HFFc6 (cell line): ENCODE data around the gene PRKAR1B. TPM values are rescaled to one million over a fixed set of nuclear protein-coding genes. Genes with fewer than 3 reads are reported as not detected.

Experiments
- DNase-seq: peaks from one replicate; pipeline ENCODE4 v3.0.0-alpha.2; 2018
- H3K27ac Mint-ChIP-seq: 2 replicates; pipeline ENCODE4 v1.8.0; 2020; ENCODE audit warnings: mild to moderate bottlenecking, mixed read lengths
- H3K27me3 Mint-ChIP-seq: 2 replicates; pipeline ENCODE4 v1.8.0; 2021; ENCODE audit warnings: mild to moderate bottlenecking, moderate library complexity, mixed read lengths; ENCODE audit not compliant: insufficient read depth
- H3K36me3 Mint-ChIP-seq: 2 replicates; pipeline ENCODE4 v1.8.0; 2021; ENCODE audit warnings: low read depth, mixed read lengths
- H3K4me1 Mint-ChIP-seq: 2 replicates; pipeline ENCODE4 v1.8.0; 2020; ENCODE audit warnings: low read depth, mixed read lengths
- H3K4me3 Mint-ChIP-seq: 2 replicates; pipeline ENCODE4 v1.8.0; 2020; ENCODE audit warnings: mild to moderate bottlenecking, moderate library complexity, mixed read lengths
- H3K9me3 Mint-ChIP-seq: 2 replicates; pipeline ENCODE4 v1.8.0; 2020; ENCODE audit warnings: mild to moderate bottlenecking, mixed read lengths
- total RNA-seq, 6 experiments: library from RNA; stranded (reverse); fragmentation: NEBNext Ultra II Directional; extraction: Animal tissue kit (Norgen Biotek cat#: 25700); gene quantifications; 2 replicates in 1 of 6; 3 replicates in 5 of 6; pipeline ENCODE4 v1.2.3, GENCODE V29; 2021
- TF ChIP-seq, protein P1 (sequence below): fragments of 200-600 bp; sonication (generic); IDR thresholded peaks from 2 replicates; pipeline ENCODE4 v1.5.0; 2021; ENCODE audit warnings: antibody characterized with exemption, mild to moderate bottlenecking

PRKAR1B gene
- total RNA-seq, 6 experiments from 2014 or later = 15.5 to 22.7 (median 17.1) TPM

DNA sequence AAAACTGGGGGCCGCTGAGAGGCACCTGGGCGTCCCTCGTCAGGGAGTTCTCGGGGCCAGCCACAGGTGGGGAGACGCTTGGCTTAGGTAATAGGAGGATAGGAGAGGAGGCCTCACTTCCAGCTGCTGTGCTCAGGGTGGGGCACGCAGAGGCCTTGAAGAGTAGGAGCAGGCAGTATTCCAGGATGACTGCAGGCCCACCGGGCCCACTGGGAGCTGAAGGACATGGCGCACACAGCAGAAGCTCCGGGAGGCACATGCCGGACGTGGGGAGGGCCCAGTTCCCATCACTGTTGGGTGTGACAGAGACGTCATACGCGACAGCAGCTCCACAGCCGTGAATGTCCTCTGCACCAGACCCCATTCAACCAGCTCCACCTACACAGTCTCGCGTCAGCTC, 185.4 kb downstream of the PRKAR1B start:
- Mint-ChIP-seq H3K36me3 (no peaks in the 10 kb centered on the region), H3K4me3 (no peak overlapping the region), H3K9me3 (no peaks in the 10 kb centered on the region), H3K27me3 (no peaks in the 10 kb centered on the region; the same call in 1 of the 2 replicates), H3K4me1 (peaks cover 33% of the 10 kb centered on the region), H3K27ac (peak overlapping the region; percentile 24; the same call in 1 of the 2 replicates)
- TF ChIP-seq, protein P1, sequence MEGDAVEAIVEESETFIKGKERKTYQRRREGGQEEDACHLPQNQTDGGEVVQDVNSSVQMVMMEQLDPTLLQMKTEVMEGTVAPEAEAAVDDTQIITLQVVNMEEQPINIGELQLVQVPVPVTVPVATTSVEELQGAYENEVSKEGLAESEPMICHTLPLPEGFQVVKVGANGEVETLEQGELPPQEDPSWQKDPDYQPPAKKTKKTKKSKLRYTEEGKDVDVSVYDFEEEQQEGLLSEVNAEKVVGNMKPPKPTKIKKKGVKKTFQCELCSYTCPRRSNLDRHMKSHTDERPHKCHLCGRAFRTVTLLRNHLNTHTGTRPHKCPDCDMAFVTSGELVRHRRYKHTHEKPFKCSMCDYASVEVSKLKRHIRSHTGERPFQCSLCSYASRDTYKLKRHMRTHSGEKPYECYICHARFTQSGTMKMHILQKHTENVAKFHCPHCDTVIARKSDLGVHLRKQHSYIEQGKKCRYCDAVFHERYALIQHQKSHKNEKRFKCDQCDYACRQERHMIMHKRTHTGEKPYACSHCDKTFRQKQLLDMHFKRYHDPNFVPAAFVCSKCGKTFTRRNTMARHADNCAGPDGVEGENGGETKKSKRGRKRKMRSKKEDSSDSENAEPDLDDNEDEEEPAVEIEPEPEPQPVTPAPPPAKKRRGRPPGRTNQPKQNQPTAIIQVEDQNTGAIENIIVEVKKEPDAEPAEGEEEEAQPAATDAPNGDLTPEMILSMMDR = no peak
- no peak for DNase-seq

DNA sequence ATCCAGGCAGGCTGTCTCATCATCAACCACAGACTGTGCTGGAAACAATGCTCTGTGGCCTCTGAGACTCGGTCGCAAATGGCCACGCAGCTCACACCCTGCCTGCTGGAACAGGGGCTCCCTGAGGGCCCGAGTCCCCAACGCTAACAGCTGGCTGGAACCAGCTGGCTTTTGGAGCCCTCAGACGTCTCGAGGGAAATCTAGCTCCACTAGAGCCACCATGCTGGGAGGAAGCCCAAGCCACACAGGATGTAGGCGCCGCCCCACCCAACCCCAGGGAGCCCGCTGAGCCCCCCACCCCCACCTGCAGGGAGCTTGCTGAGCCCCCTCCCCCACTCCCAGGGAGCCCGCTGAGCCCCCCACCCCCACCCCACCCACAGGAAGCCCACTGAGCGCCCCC, 186.1 kb downstream of the PRKAR1B start:
- 0 out of 2 replicates have a peak overlapping the region, but pooled peaks have one; percentile 16 for H3K27ac Mint-ChIP-seq
- DNase-seq = no peak
- TF ChIP-seq, protein P1 = no peak
- H3K4me1 Mint-ChIP-seq = peaks cover 31% of the 10 kb centered on the region
- H3K27me3 Mint-ChIP-seq = no peaks in the 10 kb centered on the region; the same call in 1 of the 2 replicates
- H3K9me3 Mint-ChIP-seq = no peaks in the 10 kb centered on the region
- no peaks in the 10 kb centered on the region for H3K36me3 Mint-ChIP-seq
- H3K4me3 Mint-ChIP-seq = no peak overlapping the region

DNA sequence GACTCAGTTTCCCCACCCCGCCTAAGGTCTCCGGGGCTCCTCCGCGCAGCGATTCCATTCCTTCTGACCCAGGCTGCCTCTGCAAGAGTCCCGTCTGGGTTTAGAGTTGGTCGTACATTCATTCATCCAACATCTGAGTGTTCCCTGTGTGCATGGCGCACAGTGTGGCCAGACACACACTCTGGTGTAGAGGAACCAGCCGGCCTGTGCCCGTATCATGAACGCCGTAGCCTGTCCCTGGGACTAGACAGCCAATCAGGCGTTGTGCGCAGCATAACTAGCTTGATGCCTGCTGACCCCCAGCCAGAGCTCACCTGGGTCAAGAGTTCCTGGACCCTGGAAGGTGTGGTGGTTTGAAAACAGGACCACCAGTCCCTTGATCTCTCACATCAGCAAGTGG, 186.5 kb downstream of the PRKAR1B start:
- peak overlapping the region; percentile 16; the same call in 1 of the 2 replicates for H3K27ac Mint-ChIP-seq
- TF ChIP-seq, protein P1 = no peak
- H3K27me3 Mint-ChIP-seq = no peaks in the 10 kb centered on the region; the same call in 1 of the 2 replicates
- DNase-seq = no peak
- H3K4me1 Mint-ChIP-seq = peaks cover 31% of the 10 kb centered on the region
- no peak overlapping the region for H3K4me3 Mint-ChIP-seq
- H3K36me3 Mint-ChIP-seq = no peaks in the 10 kb centered on the region
- no peaks in the 10 kb centered on the region for H3K9me3 Mint-ChIP-seq

DNA sequence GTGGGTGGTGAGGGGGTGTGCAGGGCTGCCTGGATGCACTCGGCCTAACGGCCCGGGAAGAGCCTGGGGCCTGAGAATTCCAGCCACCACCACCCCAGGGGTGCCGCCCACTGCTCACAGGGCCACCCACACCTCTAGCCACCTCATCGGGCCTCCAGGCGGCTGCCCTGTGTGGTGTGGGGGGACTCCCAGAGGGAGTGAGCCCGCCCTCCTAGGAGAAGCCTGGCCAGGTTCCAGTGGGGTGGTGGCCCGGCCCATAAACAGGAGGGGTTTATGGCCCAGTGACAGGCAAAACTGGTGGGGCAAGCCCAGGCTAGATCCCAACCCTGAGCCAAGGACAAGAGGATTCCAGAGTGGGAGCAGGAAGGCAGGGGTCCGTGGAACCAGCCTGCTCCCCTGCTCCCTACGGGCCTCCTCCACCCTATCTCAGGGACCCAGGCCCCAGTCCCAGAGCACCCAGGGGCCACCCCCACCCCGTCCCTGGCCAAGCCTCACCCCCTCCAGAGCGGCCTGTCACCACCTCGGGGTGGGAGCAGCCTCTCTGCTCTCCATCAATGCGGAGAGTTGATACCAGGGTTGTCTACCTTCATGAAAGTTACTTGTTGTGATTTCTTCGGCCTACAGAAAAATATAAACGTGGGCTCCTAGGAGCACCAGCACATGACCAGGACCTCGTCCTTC, 187.2 kb downstream of the PRKAR1B start:
- peak overlapping the region; percentile 56 for H3K27ac Mint-ChIP-seq
- TF ChIP-seq, protein P1 = no peak
- no peaks in the 10 kb centered on the region for H3K9me3 Mint-ChIP-seq
- H3K27me3 Mint-ChIP-seq = peaks cover 1% of the 10 kb centered on the region
- peak; percentile 69 for DNase-seq
- peaks cover 31% of the 10 kb centered on the region for H3K4me1 Mint-ChIP-seq
- H3K4me3 Mint-ChIP-seq = no peak overlapping the region
- no peaks in the 10 kb centered on the region for H3K36me3 Mint-ChIP-seq

DNA sequence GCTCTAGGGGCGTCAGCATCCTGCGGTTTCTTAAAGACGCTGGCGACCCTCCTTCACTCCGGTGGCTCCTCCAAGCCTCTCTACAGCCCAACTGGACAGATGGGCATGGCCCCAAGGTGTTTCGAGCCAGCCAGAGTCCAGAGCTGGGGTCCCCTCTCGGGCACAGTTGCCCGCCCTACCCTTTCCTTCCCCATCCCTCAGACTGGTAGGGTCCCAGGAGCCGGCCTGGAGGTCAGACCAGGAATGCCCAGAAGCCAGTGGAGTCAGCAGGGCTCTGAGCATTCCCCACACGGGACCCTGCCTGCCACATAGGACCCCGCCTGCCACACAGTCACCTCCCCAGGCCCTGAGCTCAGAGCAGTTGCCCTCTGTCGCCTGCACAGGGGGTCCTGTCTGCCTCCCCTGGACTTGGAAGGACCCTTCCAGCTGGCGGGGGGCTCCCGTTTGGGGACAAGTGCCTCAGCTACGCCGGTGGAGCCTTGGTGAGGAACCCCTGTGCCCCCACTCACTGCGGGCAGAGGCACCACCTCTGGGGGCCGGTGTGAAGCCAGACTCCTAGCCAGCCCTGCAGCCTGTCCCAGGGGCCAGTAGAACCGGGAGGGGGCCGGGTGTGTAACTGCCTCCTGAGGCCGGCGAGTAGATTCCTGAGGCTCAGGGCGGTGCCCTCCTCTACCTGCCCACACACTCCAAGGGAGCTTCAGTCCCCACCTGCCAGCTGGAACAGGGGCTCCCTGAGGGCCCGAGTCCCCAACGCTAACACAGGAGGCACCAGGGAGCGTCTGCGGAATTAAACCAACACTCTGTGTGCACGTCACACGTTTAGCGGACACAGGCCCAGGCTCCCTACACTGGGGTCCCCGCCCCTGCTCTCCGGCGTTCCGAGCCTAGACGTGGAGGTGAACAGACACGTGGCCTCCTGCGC, 188.1 kb downstream of the PRKAR1B start:
- Mint-ChIP-seq H3K4me1 (peaks cover 31% of the 10 kb centered on the region), H3K36me3 (no peaks in the 10 kb centered on the region), H3K9me3 (no peaks in the 10 kb centered on the region), H3K4me3 (no peak overlapping the region), H3K27ac (peak overlapping the region; percentile 79), H3K27me3 (peaks cover 2% of the 10 kb centered on the region)
- no peak for DNase-seq
- TF ChIP-seq, protein P1 = no peak
